T-helper 1 cell treated with Interleukin-12 subunit alpha and Interleukin-12 subunit beta and Interleukin-4 antibody, amounts not matched to agents 30 ng/mL and 1 ng/mL, for 36 hours (primary cell): Measurements from ENCODE around the gene MMP21. TPM values are rescaled to one million over a fixed set of nuclear protein-coding genes. Genes with fewer than 3 reads are reported as not detected.

Experiments
- total RNA-seq: library from RNA; stranded (reverse); gene quantifications from 2 replicates; pipeline ENCODE4 v1.2.3, GENCODE V29; 2022

Gene MMP21
- total RNA-seq, 1 donor from 2014 or later, result 0.27 TPM

Other genes with a start within 250 kb of the MMP21 start
- gene TEX36, start 92.7 kb downstream of the MMP21 start, total RNA-seq, result not detected in 2 replicates
- 42.1 and 44.7 TPM in 2 replicates for gene EDRF1, start 56.1 kb downstream of the MMP21 start, total RNA-seq
- 50.7 and 55.1 TPM in 2 replicates for gene UROS, start 47.4 kb upstream of the MMP21 start, total RNA-seq
- gene BCCIP, start 47.7 kb upstream of the MMP21 start, total RNA-seq, result 66.4 and 72.8 TPM in 2 replicates
- 9.0 and 11.1 TPM in 2 replicates for gene DHX32, start 105.5 kb upstream of the MMP21 start, total RNA-seq
- gene FANK1, start 120.7 kb upstream of the MMP21 start, total RNA-seq, result not detected in 2 replicates